HG03575 (cell line): ENCODE data around the gene ZNF81.
"Not testable (repeated sequence)": the region's sequence is repeated elsewhere in the genome, so short reads cannot be mapped to it uniquely, and the experiment has no call there.

Experiments used
- ATAC-seq: cut with Tn5 transposase; IDR thresholded peaks from one replicate; pipeline ENCODE4 v1.9.1; 2021; ENCODE audit not compliant: unreplicated experiment, insufficient number of reproducible peaks, low FRiP score; ENCODE audit errors: extremely low read depth

The ZNF81 gene

DNA sequence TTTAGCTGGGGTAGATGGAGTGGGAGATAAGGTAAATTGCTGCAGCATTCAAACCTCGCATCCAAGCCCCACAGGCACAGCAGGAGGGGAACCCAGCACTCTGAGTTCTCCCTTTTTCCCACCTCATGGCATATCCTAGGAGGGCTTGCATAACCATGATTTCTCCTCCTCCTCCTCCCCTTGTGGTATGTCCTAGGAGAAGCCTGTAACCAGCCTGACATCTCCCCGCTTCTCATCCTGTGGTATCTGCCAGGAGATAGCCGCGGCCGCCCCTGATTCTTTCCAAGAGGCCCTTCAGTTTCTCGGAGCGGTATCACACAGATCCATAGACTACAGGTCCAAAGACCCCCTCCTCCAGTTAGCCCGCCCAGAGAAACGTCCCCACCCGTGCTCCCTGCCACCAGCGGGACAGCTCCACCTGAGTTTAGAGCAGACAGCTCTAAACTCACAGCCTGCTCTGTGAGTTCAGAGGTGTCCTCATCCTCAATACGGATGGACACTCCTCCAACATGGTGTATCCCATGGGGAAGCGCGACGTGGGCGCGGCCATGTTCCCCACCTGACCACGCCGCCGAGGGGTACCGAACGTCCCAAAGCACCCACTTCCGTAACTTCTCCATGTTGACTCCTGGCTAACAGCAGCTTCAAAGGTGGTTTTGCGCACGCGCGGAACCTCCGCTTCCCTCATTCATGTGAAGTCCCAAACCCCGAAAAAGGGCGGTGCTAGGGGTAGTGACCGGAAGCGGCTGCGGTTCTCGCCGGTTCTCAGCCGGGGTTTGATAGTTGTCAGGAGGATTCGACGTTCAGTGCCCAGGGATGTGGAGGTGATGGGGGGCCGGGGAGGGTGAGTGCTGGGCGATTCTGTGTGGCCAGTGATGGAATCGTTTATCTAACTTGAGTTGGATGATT is at the start of gene ZNF81:
ZNF81 (plus strand) TSS at position 739 of the 909 bp plus-strand sequence. CDS start 9,366 bp downstream, outside the sequence.
- peak; percentile 47 for ATAC-seq

DNA sequence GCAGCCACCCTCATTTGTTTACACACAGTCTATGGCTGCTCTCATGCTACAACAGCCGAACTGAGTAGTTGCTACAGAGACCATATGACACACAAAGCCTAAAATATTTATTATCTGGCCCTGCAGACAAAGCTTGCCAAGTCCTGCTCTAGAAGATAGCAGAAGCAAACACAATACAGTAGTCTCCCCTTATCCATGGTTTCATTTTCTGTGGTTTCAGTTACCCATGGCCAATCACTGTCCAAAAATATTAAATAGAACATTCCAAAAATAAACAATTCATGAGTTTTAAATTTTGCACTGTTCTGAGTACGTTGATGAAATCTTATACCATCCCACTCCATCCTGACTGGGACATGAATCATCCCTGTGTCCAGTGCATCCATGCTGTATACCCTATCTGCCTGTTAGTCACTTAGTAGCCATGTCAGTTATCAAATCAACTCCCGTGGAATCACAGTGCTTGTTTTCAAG is 40.2 kb upstream of the ZNF81 start:
- no peak for ATAC-seq

DNA sequence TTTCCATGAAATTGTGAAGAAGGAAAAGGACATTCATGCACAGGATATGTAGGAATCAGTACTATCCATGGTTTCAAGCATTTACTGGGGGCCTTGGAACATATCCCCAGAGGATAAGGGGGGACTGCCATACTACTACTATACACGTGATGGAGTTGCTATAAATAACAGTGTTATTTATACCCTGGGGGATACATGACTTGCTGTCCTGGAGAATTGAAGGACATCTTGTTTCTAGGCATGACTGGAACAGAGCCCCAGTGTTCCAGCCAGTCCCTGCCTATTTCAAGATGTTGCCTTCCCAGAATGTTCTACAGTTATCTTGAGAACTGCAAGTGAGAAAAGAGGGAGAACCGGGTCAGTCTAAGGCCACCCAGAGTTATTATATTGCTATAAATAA is 39.6 kb upstream of the ZNF81 start:
- no peak for ATAC-seq

DNA sequence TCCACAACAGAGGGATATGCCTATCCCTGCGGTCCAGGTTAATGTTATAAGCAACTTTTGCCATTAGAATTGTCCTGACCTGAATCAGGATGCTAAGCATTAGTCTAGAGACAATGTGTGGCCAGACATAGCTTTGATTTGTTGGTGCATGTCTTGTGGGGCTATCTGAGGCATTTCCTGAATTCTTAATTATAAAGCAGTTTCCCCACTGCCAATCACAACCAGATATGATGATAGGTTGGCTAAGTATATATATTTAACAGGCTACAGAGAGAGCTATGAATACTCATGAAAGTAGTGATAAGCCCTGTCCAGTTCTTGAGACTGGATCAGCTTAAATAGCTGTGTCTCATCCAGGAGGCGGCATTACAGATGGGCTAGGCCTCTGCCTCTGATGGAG is 37.8 kb upstream of the ZNF81 start:
- no peak for ATAC-seq

DNA sequence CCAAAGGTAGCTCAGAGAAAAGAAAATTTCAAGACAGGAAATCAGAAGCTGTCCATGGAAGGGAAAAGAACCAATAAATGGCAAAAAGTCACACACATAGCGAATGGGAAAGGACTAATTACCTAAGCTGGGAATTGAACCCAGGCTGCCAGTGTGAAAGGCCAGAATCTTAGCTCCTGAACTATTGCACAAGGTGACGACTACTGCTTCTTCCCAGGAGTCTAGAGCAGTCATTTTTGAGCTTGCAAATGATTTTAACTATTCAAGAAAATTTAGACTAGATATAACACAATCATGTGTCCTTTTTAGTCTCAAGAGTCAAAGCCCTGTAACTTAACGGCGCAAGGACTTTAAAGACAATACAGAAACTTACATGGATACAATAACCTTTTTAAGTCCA is 34.1 kb upstream of the ZNF81 start:
- no peak for ATAC-seq

DNA sequence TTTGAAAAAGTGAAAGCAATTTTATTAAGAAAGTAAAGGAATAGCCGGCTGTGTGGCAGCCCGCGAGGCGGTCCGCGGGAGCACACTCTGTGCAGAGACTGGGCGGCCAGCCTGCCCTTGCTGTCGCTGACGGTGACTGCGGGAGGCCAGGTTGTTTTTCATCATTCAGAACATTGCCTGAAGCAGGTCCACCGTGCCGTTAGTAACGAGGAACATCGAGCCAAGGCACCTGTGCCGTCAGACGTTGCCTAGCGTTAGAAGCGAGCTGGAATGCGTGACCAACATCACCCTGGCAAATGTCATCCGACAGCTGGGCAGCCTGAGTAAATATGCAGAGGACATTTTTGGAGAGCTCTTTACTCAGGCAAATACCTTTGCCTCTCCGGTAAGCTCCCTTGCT is 33.6 kb upstream of the ZNF81 start:
- ATAC-seq: not testable (repeated sequence)

DNA sequence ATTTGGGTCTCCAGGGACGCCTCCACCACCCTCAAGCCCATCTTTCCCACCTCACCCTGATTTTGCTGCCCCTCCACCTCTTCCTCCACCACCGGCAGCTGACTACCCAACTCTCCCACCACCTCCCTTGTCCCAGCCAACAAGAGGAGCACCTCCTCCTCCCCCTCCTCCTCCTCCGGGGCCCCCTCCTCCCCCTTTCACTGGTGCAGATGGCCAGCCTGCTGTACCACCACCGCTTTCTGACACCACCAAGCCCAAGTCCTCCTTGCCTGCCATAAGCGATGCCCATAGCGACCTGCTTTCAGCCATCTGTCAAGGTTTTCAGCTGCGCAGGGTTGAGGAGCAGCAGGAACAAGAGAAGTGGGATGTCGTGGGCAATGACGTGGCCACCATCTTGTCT is 32.4 kb upstream of the ZNF81 start:
- ATAC-seq: no peak

DNA sequence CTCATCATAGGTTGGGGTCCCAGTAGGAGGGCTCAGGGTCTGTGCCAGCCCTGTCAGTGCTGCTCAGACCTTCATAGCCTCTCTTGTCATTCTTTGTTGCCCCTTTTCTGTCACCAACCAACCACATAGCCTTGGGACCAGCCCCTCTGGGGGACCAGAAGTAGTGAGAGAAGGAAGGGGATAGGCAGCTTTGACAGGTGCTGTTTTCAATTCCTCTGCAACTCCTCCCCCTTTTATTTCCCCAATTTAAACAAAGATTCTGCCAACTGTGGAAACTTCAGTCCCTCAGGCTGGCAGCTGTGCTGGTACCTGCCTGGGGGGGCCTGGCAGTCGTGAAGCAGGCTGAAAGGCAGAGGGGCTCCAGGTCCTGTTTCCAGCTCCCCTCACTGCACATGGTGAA is 30.9 kb upstream of the ZNF81 start:
- ATAC-seq: not testable (repeated sequence)

DNA sequence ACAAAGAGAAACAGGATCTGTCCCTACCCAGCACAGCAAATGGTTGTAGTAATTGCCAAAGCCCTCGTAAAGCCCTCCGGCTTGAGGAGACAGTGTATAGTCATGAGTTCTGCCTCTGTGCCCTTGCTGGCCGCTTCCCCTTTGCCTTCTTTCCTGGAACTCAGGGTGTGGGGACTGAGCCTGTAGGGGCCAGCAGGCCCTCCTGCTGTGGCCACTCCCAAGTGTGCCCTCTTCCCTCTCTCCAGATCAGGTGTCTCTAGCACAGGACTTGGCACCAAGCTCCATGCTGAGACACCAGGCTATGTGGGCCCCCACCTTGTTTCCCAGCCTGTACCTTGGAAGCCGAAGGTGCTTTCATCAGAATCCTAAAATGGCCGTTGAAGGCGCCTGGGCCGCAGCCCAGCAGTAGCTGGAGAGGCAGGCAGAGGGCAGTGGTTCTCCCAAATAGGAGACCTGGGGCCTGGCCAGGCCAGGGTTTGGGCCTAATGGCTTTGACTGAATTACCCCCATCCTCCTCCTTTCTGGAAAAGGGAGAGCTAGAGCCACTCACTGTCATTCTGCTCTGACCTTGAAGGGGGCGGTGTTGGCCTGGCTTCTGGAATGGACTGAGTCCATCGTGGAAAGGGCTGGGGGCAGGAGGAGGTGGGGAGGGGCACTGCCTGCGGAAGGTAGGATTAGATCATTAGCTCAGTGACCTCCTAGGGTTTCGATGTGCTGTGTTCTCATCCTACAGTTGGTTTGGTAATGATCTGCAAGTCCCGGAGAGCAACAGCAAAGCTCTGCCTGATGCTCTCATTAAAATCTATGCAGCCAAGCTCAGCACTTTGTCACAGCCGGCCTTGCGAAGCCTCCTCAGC is 30.1 kb upstream of the ZNF81 start:
- not testable (repeated sequence) for ATAC-seq

DNA sequence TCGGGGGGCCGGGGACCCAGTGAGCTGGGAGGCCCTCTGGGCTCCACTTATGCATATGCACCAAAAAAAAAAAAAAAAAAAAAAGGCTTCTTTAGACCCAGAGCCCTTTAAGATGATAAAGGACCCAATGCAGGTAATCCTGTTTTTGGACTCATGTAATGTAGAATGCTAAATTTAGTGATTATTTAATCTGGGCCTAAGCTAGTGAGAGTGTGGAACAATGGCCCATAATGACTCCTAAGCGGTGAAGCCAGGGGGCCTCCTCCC is 29.5 kb upstream of the ZNF81 start:
- not testable (repeated sequence) for ATAC-seq

DNA sequence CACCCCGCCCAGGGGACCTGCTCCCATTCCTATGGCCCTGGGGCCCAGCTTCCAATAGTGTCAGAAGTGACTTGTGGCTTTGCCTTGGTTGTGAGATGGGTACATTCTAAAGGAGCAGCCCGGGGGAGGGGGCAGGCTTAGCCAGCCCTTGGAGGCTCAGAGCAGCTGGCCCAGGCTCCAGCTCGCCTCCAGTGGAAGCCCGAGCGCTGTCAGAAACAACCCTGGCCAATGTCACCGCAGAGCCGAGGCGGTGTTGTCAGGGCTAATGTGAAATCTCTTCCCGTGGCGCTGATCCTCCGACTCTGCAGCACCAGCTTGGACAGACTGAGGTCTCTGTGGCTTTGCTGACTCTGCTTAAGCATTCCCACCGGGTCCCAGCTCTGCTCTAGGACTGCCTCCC is 29.2 kb upstream of the ZNF81 start:
- ATAC-seq: no peak

DNA sequence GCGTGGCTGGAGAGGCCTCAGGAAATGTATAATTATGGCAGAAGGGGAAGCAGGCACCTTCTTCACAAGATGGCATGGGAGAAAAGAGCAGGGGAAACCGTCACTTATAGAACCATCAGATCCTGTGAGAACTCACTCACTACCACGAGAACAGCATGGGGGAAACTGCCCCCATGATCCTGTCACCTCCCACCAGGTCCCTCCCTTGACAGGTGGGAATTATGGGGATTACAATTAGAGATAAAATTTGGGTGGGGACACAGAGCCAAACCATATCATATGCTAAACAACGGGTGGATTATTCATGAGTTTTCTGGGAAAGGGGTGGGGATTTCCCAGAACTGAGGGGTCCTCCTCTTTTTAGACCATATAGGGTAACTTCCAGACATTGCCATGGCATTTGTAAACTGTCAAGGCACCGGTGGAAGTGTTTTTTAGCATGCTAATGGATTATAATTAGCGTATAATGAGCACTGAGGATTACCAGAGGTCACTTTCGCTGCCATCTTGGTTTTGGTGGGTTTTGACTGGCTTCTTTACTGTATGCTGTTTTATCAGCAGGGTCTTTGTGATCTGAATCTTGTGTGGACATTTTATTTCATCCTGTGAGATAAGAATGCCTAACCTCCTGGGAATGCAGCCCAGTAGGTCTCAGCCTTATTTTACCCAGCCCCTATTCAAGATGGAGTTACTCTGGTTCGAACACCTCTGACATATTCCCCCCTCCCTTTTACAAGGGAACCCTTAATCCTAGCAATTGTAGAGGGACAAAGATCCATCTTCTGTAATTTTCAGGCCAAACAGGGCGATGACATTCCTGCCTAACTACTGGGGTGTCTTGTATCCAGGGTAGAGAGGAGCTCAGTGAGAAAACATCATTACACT is 27.6 kb upstream of the ZNF81 start:
- no peak for ATAC-seq

DNA sequence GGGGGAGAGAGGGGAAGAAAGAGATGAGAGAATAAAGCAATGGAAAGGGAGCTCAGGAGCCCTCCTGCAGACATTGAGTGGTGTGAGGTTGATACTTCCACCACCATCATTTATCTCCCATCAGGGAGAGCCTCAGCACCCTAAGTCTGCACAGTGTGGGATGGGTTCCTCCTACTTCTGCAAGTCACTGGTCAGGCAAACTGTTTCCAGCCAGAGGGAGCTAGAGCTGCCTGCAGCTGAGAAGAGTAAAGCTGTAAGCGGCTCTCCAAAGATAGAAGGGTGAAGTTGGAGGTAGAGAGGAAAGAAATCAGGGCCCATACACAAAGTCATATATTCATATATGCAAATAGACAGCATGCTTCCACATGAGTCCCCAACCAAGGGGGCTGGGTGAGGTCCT is 21.9 kb upstream of the ZNF81 start:
- no peak for ATAC-seq

DNA sequence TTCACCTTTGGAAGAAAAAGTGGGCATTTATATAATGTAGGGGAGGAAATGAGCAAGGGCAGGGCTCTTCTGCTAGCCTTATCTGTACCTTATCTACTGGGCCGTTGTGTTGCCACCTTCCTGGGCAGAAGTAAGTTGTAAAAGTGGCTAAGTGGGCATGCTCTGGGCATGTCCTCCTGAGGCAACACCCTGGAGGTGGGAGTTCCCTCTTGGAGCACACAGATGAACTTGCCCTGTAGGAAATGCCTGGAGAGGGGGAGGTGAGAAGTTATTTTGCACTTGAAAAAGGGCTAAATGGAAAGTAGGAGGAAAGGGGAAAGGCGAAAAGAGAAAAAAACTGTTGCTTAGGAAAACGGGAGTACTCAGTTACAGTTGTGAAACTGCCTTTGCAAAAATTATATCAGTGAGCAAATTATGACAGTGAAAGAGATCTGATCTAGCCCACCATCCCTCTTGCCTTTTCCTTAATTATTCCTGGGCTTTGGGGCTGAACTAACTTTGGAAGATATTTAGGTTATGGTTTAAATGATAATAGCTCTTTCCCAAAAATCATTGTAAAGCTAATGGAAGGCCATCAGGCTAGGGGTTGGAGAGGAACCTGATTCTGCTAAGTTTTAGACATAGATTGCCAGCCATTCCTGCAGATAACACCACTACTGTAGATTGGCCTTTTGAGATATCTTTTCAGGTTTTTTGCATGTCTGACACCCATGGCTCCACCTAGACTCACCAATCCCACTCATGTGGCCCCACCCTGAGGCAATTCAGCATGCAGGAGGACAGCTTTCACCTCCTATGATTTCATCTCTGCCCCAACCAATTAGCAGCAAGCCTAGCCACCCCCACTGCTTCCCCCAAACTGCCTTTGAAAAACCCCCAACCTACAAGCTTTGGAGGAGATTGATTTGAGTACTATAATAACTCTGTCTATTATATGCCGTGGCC is 20.5 kb upstream of the ZNF81 start:
- no peak for ATAC-seq

DNA sequence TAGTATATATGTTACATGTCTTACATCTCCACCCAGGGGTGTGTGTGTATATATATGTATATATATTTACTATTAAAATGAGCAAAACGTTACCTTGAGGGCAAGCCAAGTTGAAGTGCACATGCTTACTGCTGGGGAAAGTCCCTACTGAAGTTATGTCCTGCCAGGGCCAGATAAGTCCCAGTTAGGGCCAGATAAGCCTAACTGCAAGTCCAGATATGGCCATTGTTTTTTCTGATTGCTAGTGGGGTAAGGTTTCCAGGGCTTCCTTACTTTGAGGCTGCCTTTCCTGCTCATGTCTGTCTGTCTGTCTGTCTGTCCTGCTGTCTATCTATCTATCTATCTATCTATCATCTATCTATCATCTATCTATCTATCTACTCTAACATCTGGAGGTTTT is 19.3 kb upstream of the ZNF81 start:
- ATAC-seq: no peak

DNA sequence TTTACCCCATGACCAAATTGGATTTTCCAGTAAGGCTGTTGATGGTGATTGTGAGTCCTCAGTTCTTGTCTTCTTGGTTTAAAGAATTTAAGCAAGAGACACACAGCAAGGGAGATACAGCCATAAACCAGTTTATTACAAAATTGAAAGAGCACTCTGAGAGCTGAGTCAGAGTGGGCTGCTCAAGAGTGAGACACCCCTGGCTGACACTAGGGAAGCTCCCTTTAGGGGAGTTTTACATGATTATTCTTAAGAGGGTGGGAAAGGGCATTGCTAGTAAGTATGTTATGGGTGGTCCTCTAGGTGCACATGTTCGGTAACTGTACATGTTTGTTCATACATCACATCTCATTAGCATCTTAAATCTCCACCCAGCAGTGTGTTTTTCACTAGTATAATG is 18.8 kb upstream of the ZNF81 start:
- no peak for ATAC-seq

DNA sequence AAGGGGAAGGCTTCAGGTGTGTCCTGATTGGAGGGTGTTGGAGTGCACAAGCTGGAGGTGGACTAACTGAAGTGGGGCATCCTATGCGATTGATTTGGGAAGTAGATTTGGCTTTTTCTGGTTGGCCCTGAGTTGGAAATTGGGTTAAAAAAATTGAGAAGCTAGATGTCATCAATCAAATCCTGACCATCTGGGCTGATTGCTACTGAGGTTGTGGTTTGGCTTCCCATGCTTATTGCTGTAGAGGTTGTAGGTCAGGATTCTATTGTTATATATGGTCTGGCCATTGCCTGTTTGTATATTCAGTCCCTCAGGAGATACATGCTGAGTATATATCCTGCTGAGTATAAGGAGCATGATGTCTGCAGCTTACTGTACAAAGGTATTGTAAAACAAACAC is 7.7 kb upstream of the ZNF81 start:
- ATAC-seq: no peak

DNA sequence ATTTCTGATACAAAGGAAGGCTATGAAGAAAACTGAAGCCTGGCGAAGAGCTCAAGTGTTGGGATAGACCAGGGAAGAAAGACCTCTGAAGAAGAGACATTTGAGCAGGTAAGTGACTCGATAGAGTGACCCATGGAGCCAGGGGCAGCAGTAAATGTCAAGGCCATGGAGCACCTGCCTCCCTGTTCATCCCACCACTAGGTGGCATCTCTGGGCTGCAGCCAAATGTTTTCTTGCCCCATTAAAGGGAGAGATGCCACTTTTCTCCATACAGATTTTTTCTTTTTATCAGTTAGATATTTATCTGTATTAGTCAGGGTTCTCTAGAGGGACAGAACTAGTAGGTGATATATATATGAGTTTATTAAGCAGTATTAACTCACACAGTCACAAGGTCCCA is 4.9 kb upstream of the ZNF81 start:
- no peak for ATAC-seq
